NB4 (cell line): ENCODE data around the gene TIAM2.

Source experiments
- CTCF ChIP-seq: IDR thresholded peaks from one replicate; pipeline ENCODE4 v1.5.1; 2012; ENCODE audit warnings: low read depth, low read length
- MAX ChIP-seq: IDR thresholded peaks from 2 replicates; pipeline ENCODE4 v1.6.1; 2011; ENCODE audit warnings: low read depth, low read length
- POLR2A ChIP-seq: IDR thresholded peaks from 2 replicates; pipeline ENCODE4 v1.6.1; 2011; ENCODE audit warnings: mild to moderate bottlenecking; ENCODE audit not compliant: insufficient read length; ENCODE audit errors: extremely low read depth

- TF ChIP-seq POLR2A, result no peak
- no peak for TF ChIP-seq MAX
- TF ChIP-seq CTCF, result no peak
These were observed 14.6 kb upstream of the TIAM2 start for GRCh38 chr6:154980273-154981078.
